Measurements from ENCODE around the gene RPL10A. TPM values are rescaled to one million over a fixed set of nuclear protein-coding genes. Genes with fewer than 3 reads are reported as not detected.
"Not testable (repeated sequence)": the region's sequence is repeated elsewhere in the genome, so short reads cannot be mapped to it uniquely, and the experiment has no call there.

Gene RPL10A
- 1,000 to 10,000 TPM; 1,589 to 2,638 (median 2,305) TPM for polyA plus RNA-seq

DNA sequence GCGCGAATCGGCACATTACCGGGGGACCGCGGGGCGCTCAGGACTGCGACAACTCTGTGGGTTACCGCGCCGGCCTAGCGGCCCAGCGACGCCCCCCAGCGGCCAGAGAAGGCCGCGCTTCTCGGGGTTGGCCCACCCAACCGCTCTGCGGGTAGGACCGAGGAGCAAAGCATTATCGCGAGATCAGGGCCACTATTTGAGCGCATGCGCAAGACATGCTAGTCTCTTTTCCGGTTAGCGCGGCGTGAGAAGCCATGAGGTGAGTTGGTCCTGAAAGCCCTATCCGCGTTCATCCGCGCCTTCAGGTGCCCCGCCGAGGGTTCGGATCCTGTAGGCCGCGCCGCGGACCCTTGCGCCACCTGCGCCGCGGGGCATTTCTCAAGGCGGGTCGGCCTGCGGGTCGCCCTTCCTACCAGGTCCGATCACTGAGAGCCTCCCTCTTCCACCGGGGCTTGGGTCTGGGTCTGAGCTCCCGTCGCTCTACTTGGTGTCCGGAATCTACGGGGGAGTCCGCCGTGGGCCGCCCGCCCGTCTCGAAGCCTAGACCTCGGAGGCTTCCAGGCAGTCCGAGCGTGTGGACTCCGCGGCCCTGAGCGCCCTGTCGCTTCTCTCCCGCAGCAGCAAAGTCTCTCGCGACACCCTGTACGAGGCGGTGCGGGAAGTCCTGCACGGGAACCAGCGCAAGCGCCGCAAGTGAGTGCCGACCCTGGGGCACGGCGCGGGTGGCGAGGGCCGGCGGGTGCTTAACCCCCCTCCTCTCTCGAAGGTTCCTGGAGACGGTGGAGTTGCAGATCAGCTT is at the start of gene RPL10A:
Gene RPL10A (plus strand): TSS at position 221 of the 799 bp plus-strand sequence. CDS start 34 bp downstream, at position 255.
- WGBS, 3 donors, result 0 to 1% (median 0%) methylated on average over 86 of the region's 86 CpGs

DNA sequence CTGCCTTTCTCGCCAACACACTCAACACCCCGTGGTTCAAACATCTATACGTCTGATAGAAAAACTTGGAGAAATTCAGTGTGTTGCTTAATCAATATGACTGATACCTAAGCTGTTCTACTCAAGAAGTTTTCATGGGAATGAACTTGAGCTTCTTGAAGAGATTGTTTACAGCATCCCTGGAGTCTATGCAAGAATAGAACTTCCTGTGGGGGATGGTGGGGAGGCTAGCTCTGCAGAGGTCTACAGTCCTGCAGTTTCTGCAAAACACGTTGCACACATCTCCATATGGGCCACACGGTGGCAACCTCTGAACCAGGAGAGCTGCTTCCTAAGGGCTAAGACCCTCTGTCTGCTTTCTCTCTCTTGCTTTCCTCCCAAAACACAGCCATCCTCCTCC is 48.8 kb upstream of the RPL10A start:
- WGBS, 3 donors, result 50 to 81% (median 52%) methylated on average over 5 of the region's 5 CpGs

More for the DNA sequence above, at the start of gene RPL10A:
- peak within 1 kb of the TSS; percentile 3 for H3K27ac ChIP-seq (ENCODE audit: low read depth, low read length)

GRCh38 chr6:35419961-35420360 is 48.2 kb upstream of the RPL10A start:
- no peak overlapping the region for H3K27ac ChIP-seq (ENCODE audit: low read depth, low read length)
- 96% methylated on average over 14 of the region's 14 CpGs for whole genome bisulfite sequencing, 3 donors

More for the DNA sequence above, 48.8 kb upstream of the RPL10A start:
- H3K27ac ChIP-seq (ENCODE audit: low read depth, low read length), result no peak overlapping the region

DNA sequence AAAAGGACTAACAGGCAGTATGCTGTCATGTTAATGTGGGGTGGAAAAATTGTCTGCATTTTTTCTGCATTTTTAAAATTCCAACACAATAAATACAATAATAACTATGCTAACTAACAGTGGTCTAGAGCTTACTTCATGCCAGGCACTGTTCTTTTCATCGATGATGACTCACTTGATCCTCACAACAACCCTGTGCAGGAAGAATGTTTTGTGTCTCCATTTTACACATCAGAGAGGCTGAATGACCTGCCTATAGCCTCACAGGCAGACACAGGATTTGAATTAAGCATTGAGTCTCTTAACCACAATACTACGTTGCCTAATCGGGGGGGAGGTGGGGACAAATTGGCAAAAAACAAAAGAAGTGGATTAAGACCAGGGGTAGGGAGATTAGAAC is 42.9 kb upstream of the RPL10A start:
- H3K27ac ChIP-seq (ENCODE audit: low read depth, low read length), result no peak overlapping the region
- WGBS, 3 donors, result 68 to 85% (median 71%) methylated on average over 3 of the region's 3 CpGs

- 45 to 88% (median 51%) methylated on average over 8 of the region's 8 CpGs for WGBS, 3 donors
- no peak overlapping the region for H3K27ac ChIP-seq (ENCODE audit: low read depth, low read length)
Measured at GRCh38 chr6:35426074-35426473, 42.1 kb upstream of the RPL10A start.

DNA sequence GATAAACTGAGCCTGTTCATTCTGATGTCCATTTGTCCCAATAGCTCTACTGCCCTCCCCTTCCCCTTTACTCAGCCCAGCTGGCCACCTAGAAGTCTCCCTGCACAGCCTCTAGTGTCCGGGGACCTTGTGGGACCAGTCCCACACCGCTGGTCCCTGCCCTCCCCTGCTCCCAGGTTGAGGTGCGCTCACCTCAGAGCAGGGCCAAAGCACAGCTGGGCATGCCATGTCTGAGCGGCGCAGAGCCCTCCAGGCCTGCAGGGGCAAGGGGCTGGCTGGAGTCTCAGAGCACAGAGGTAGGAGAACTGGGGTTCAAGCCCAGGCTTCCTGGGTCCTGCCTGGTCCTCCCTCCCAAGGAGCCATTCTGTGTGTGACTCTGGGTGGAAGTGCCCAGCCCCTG is 40.8 kb upstream of the RPL10A start:
- H3K27ac ChIP-seq (ENCODE audit: low read depth, low read length), result no peak overlapping the region
- WGBS, 3 donors, result 94 to 96% (median 94%) methylated on average over 5 of the region's 5 CpGs

- WGBS, 3 donors, result 79 to 97% (median 81%) methylated on average over 8 to 9 of the region's 9 CpGs
- H3K27ac ChIP-seq (ENCODE audit: low read depth, low read length), result no peak overlapping the region
Measured at GRCh38 chr6:35427851-35428321, 40.3 kb upstream of the RPL10A start.

GRCh38 chr6:35428421-35429149 is 39.6 kb upstream of the RPL10A start:
- H3K27ac ChIP-seq (ENCODE audit: low read depth, low read length), result no peak overlapping the region
- 80 to 92% (median 92%) methylated on average over 10 of the region's 10 CpGs for WGBS, 3 donors

GRCh38 chr6:35429463-35429862 is 38.7 kb upstream of the RPL10A start:
- 89 to 100% (median 93%) methylated on average over 2 of the region's 2 CpGs for WGBS, 3 donors
- no peak overlapping the region for H3K27ac ChIP-seq (ENCODE audit: low read depth, low read length)

DNA sequence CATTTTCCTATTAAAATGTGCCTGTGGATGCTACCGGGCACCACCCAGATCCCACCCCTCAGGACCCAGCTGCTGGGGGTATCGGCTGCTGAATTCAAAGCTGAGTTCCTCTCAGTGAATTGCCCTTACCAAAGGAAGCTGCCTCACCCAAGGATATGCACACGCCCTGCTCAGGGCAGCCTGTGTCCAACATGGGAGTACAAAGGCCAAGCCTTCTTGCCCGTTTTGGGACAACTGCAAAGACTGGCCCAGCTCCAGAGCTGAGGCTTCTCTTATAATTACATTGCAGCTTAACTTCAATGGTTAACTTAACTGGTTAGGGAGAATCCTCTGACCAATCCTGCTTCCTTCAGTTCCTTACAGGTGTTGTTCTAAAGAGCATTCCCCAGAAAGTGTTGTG is 35.9 kb upstream of the RPL10A start:
- 62 to 79% (median 65%) methylated on average over 4 of the region's 4 CpGs for WGBS, 3 donors
- no peak overlapping the region for H3K27ac ChIP-seq (ENCODE audit: low read depth, low read length)

GRCh38 chr6:35432702-35433101 is 35.5 kb upstream of the RPL10A start:
- WGBS, 3 donors, result 74 to 75% (median 75%) methylated on average over 3 of the region's 3 CpGs
- H3K27ac ChIP-seq (ENCODE audit: low read depth, low read length), result not testable (repeated sequence)

GRCh38 chr6:35435074-35435837 is 32.9 kb upstream of the RPL10A start:
- WGBS, 3 donors, result 66 to 74% (median 71%) methylated on average over 16 of the region's 16 CpGs
- H3K27ac ChIP-seq (ENCODE audit: low read depth, low read length), result no peak overlapping the region

- 85 to 89% (median 87%) methylated on average over 8 of the region's 8 CpGs for WGBS, 3 donors
- H3K27ac ChIP-seq (ENCODE audit: low read depth, low read length), result no peak overlapping the region
Measured at GRCh38 chr6:35436071-35436857, 31.9 kb upstream of the RPL10A start.

- WGBS, 3 donors, result 95 to 98% (median 97%) methylated on average over 7 of the region's 7 CpGs
- not testable (repeated sequence) for H3K27ac ChIP-seq (ENCODE audit: low read depth, low read length)
Measured at GRCh38 chr6:35438378-35439065, 29.7 kb upstream of the RPL10A start.

- 41 to 75% (median 48%) methylated on average over 3 of the region's 3 CpGs for WGBS, 3 donors
- H3K27ac ChIP-seq (ENCODE audit: low read depth, low read length), result no peak overlapping the region
Measured at GRCh38 chr6:35439308-35439707, 28.9 kb upstream of the RPL10A start.

DNA sequence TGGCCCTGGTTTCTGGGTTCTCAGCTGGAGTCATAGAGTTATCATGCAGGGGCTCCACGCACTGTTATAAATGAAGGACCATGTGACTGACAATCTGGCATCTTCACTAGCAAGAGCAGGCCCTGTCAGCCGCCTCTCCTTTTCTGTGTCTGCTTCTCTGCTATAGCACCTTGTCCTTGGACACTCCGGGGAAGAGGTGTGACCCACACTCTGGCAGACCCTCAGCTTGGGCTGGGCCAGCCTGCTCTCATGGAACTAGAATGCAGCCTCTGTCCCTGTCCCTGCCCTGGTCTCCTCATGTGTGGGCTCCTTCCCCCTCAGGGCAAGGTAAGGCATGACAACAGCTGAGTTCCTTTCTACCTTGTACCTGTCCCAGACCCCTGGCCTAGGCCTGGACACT is 27.0 kb upstream of the RPL10A start:
- H3K27ac ChIP-seq (ENCODE audit: low read depth, low read length), result no peak overlapping the region
- 76 to 89% (median 87%) methylated on average over 3 of the region's 3 CpGs for WGBS, 3 donors

- WGBS, 3 donors, result 91 to 92% (median 91%) methylated on average over 4 of the region's 4 CpGs
- H3K27ac ChIP-seq (ENCODE audit: low read depth, low read length), result no peak overlapping the region
Measured at GRCh38 chr6:35441642-35442041, 26.6 kb upstream of the RPL10A start.

Data from adipose tissue (tissue), 3 donors.